Chondrocyte (in vitro differentiated cells): ENCODE measurements around the gene FOXP4. TPM values are rescaled to one million over a fixed set of nuclear protein-coding genes. Genes with fewer than 3 reads are reported as not detected.

Experiments used
- DNase-seq: peaks from one replicate; pipeline ENCODE4 v3.0.0; 2021; ENCODE audit warnings: mixed read lengths, low spot score
- H3K27ac Mint-ChIP-seq: one replicate; pipeline ENCODE4 v1.8.0; 2021; ENCODE audit warnings: mild to moderate bottlenecking, moderate library complexity, mixed read lengths; ENCODE audit not compliant: unreplicated experiment
- H3K27me3 Mint-ChIP-seq: 2 replicates; pipeline ENCODE4 v1.8.0; 2021; ENCODE audit warnings: low read depth, mixed read lengths
- H3K36me3 Mint-ChIP-seq: 2 replicates; pipeline ENCODE4 v1.8.0; 2021; ENCODE audit warnings: low read depth, mixed read lengths
- H3K4me1 Mint-ChIP-seq: 2 replicates; pipeline ENCODE4 v1.8.0; 2021; ENCODE audit warnings: low read depth, mild to moderate bottlenecking, mixed read lengths
- H3K4me3 Mint-ChIP-seq: one replicate; pipeline ENCODE4 v1.8.0; 2021; ENCODE audit warnings: mild to moderate bottlenecking, moderate library complexity, mixed read lengths; ENCODE audit not compliant: unreplicated experiment
- H3K9me3 Mint-ChIP-seq: 2 replicates; pipeline ENCODE4 v1.8.0; 2021; ENCODE audit warnings: low read depth, mixed read lengths
- CTCF ChIP-seq: fragments of 200-600 bp; sonication (generic); IDR thresholded peaks from 2 replicates; pipeline ENCODE4 v1.5.0; 2021; ENCODE audit warnings: antibody characterized with exemption, mild to moderate bottlenecking, moderate library complexity
- total RNA-seq: library from RNA; stranded (reverse); gene quantifications from 3 replicates; pipeline ENCODE4 v1.2.1, GENCODE V29; 2021

The FOXP4 gene
- total RNA-seq, 1 donor from 2014 or later: 18.6 TPM

GRCh38 chr6:41621802-41622201, 75.6 kb downstream of the FOXP4 start:
- Mint-ChIP-seq H3K36me3 (no peaks in the 10 kb centered on the region), H3K4me3 (no peak overlapping the region), H3K9me3 (peaks cover 3% of the 10 kb centered on the region), H3K4me1 (peaks cover 37% of the 10 kb centered on the region), H3K27ac (no peak overlapping the region), H3K27me3 (no peaks in the 10 kb centered on the region)
- no peak for DNase-seq
- TF ChIP-seq CTCF: no peak

GRCh38 chr6:41622206-41622988, 76.2 kb downstream of the FOXP4 start:
- Mint-ChIP-seq H3K27me3 (no peaks in the 10 kb centered on the region), H3K9me3 (peaks cover 3% of the 10 kb centered on the region), H3K27ac (no peak overlapping the region), H3K36me3 (no peaks in the 10 kb centered on the region), H3K4me3 (no peak overlapping the region), H3K4me1 (peaks cover 42% of the 10 kb centered on the region)
- DNase-seq: no peak
- no peak for TF ChIP-seq CTCF

GRCh38 chr6:41623330-41623729, 77.1 kb downstream of the FOXP4 start:
- Mint-ChIP-seq H3K9me3 (peaks cover 3% of the 10 kb centered on the region), H3K4me3 (no peak overlapping the region), H3K27ac (no peak overlapping the region), H3K4me1 (peaks cover 42% of the 10 kb centered on the region), H3K36me3 (no peaks in the 10 kb centered on the region), H3K27me3 (no peaks in the 10 kb centered on the region)
- no peak for TF ChIP-seq CTCF
- DNase-seq: no peak

GRCh38 chr6:41624621-41625380, 78.6 kb downstream of the FOXP4 start:
- DNase-seq: no peak
- H3K4me3 Mint-ChIP-seq: no peak overlapping the region
- TF ChIP-seq CTCF: no peak
- H3K4me1 Mint-ChIP-seq: peaks cover 36% of the 10 kb centered on the region
- no peaks in the 10 kb centered on the region for H3K27me3 Mint-ChIP-seq
- H3K27ac Mint-ChIP-seq: no peak overlapping the region
- peaks cover 3% of the 10 kb centered on the region for H3K9me3 Mint-ChIP-seq
- no peaks in the 10 kb centered on the region for H3K36me3 Mint-ChIP-seq

GRCh38 chr6:41625442-41625841, 79.3 kb downstream of the FOXP4 start:
- Mint-ChIP-seq H3K4me3 (no peak overlapping the region), H3K9me3 (peaks cover 3% of the 10 kb centered on the region), H3K27ac (no peak overlapping the region), H3K27me3 (no peaks in the 10 kb centered on the region), H3K4me1 (peaks cover 36% of the 10 kb centered on the region), H3K36me3 (no peaks in the 10 kb centered on the region)
- no peak for DNase-seq
- no peak for TF ChIP-seq CTCF
